ENCODE results near the gene SLC26A1. TPM values are rescaled to one million over a fixed set of nuclear protein-coding genes. Genes with fewer than 3 reads are reported as not detected.

Gene SLC26A1
- total RNA-seq, 1 experiment from 2014 or later, result 0.22 TPM

- no peak for ATAC-seq
- Histone ChIP-seq H3K27ac (ENCODE audit: low read depth, low read length) (no peak overlapping the region), H3K79me2 (ENCODE audit: insufficient read depth, low read length) (no peaks in the 10 kb centered on the region; the same call in 1 of the 2 replicates), H2AFZ (ENCODE audit: low read depth, low read length, poor library complexity, severe bottlenecking) (no peak overlapping the region), H4K20me1 (ENCODE audit: insufficient read depth) (no peaks in the 10 kb centered on the region), H3K4me1 (ENCODE audit: control insufficient read depth in 1 of 2, insufficient read depth in 2 of 2, low read length in 2 of 2) (peaks cover 5 to 20% of the 10 kb centered on the region in 2 experiments; a peak in 3 of 4 replicates), H3K9me2 (ENCODE audit: insufficient read depth) (no peaks in the 10 kb centered on the region), H3K9me3 (ENCODE audit: control insufficient read depth in 1 of 2, insufficient read depth in 1 of 2, low read depth in 1 of 2, low read length in 2 of 2) (no peaks in the 10 kb centered on the region), H3K4me2 (ENCODE audit: low read length) (no peak overlapping the region), H3K27me3 (ENCODE audit: insufficient read depth, low read length) (no peaks in the 10 kb centered on the region), H3K9ac (ENCODE audit: low read length) (no peak overlapping the region), H3K36me3 (ENCODE audit: control insufficient read depth in 1 of 2, insufficient read depth in 2 of 2, low read length in 2 of 2) (no peaks in the 10 kb centered on the region), H3K4me3 (replicated peaks in 1 of 2; ENCODE audit: low read depth in 1 of 2, low read length in 2 of 2) (no peak overlapping the region)
- no TSS peak for BruUV-seq (replicated peaks)
- TF ChIP-seq CTCF (IDR thresholded peaks at IDR 0.05 in 2 of 3, conservative IDR thresholded peaks at IDR 0.05 in 1 of 3; ENCODE audit: borderline replicate concordance in 1 of 3, insufficient read depth in 1 of 3, low read depth in 2 of 3, low read length in 2 of 3), result no peak
- TF ChIP-seq EZH2phosphoT487 (IDR thresholded peaks at IDR 0.05; ENCODE audit: borderline replicate concordance), result no peak
- TF ChIP-seq POLR2AphosphoS5 (IDR thresholded peaks at IDR 0.05; ENCODE audit: low read depth, low read length), result 0 out of 2 replicates have a peak, but pooled peaks have one; percentile 4
- POLR2A ChIA-PET, result no interaction called here
- CTCF ChIA-PET, result no interaction called here
- intact Hi-C loops (cut with micrococcal nuclease), result no loop called here
- RAD21 ChIA-PET (ENCODE audit: low non-redundant PET in 1 of 2, low total read pairs in 2 of 2, uncharacterized antibody in 2 of 2, unreplicated experiment in 2 of 2), result no interaction called here
- DNase-seq (ENCODE audit: low read depth, low spot score), result no peak
Measured at GRCh38 chr4:959338-960139, 33.7 kb downstream of the SLC26A1 start.

GRCh38 chr4:958696-959337, 34.4 kb downstream of the SLC26A1 start:
- Histone ChIP-seq H3K9me3 (ENCODE audit: control insufficient read depth in 1 of 2, insufficient read depth in 1 of 2, low read depth in 1 of 2, low read length in 2 of 2) (no peaks in the 10 kb centered on the region), H3K27ac (ENCODE audit: low read depth, low read length) (no peak overlapping the region), H4K20me1 (ENCODE audit: insufficient read depth) (no peaks in the 10 kb centered on the region), H3K9me2 (ENCODE audit: insufficient read depth) (no peaks in the 10 kb centered on the region), H3K4me1 (ENCODE audit: control insufficient read depth in 1 of 2, insufficient read depth in 2 of 2, low read length in 2 of 2) (peaks cover 5 to 19% of the 10 kb centered on the region in 2 experiments; a peak in 3 of 4 replicates), H3K36me3 (ENCODE audit: control insufficient read depth in 1 of 2, insufficient read depth in 2 of 2, low read length in 2 of 2) (no peaks in the 10 kb centered on the region), H3K4me3 (replicated peaks in 1 of 2; ENCODE audit: low read depth in 1 of 2, low read length in 2 of 2) (no peak overlapping the region), H3K4me2 (ENCODE audit: low read length) (no peak overlapping the region), H3K79me2 (ENCODE audit: insufficient read depth, low read length) (no peaks in the 10 kb centered on the region; the same call in 1 of the 2 replicates), H3K27me3 (ENCODE audit: insufficient read depth, low read length) (no peaks in the 10 kb centered on the region), H2AFZ (ENCODE audit: low read depth, low read length, poor library complexity, severe bottlenecking) (no peak overlapping the region), H3K9ac (ENCODE audit: low read length) (no peak overlapping the region)
- ATAC-seq (no peak), DNase-seq (ENCODE audit: low read depth, low spot score) (no peak)
- CTCF ChIA-PET, result no interaction called here
- RAD21 ChIA-PET (ENCODE audit: low non-redundant PET in 1 of 2, low total read pairs in 2 of 2, uncharacterized antibody in 2 of 2, unreplicated experiment in 2 of 2), result no interaction called here
- POLR2A ChIA-PET, result no interaction called here
- no TSS peak for BruUV-seq (replicated peaks)
- intact Hi-C loops (cut with micrococcal nuclease), result no loop called here
- TF ChIP-seq TCF7L2 (IDR thresholded peaks at IDR 0.05; ENCODE audit: borderline replicate concordance, extremely low read depth, insufficient read depth, insufficient read length) (no peak), CTCF (IDR thresholded peaks at IDR 0.05 in 2 of 3, conservative IDR thresholded peaks at IDR 0.05 in 1 of 3; ENCODE audit: borderline replicate concordance in 1 of 3, insufficient read depth in 1 of 3, low read depth in 2 of 3, low read length in 2 of 3) (no peak), FOSL1 (IDR thresholded peaks at IDR 0.05; ENCODE audit: low read depth) (no peak), EGR1 (IDR thresholded peaks at IDR 0.05; ENCODE audit: low read depth) (no peak), EZH2phosphoT487 (IDR thresholded peaks at IDR 0.05; ENCODE audit: borderline replicate concordance) (no peak), POLR2AphosphoS5 (IDR thresholded peaks at IDR 0.05; ENCODE audit: low read depth, low read length) (no peak), RAD21 (IDR thresholded peaks at IDR 0.05; ENCODE audit: low read depth) (no peak)
